CD14-positive monocyte (primary cell): ENCODE measurements around the gene HAUS6. TPM values are rescaled to one million over a fixed set of nuclear protein-coding genes. Genes with fewer than 3 reads are reported as not detected.
"Not testable (repeated sequence)": the region's sequence is repeated elsewhere in the genome, so short reads cannot be mapped to it uniquely, and the experiment has no call there.

ENCODE experiments used
- DNase-seq, 3 donors: peaks; one replicate each; pipeline ENCODE4 v3.0.0-alpha.2; 2011 to 2022
- H2AFZ ChIP-seq: 2 replicates; pipeline ENCODE4 v1.6.0; 2012; ENCODE audit warnings: mild to moderate bottlenecking, low read depth, low read length, inconsistent platforms; ENCODE audit not compliant: insufficient read depth, poor library complexity, severe bottlenecking
- H3K27ac ChIP-seq, 2 donors: 1 replicate in 1 of 2; 2 replicates in 1 of 2; pipeline ENCODE4 v1.5.1; 2012 to 2013; ENCODE audit warnings: low read length in 2 of 2, control low read depth in 1 of 2, inconsistent platforms in 1 of 2, low read depth in 1 of 2, mild to moderate bottlenecking in 1 of 2
- H3K27me3 ChIP-seq, 2 donors: one replicate each; pipeline versions ENCODE4 v1.6.0 to v1.6.1; 2011 to 2013; ENCODE audit warnings: low read length in 2 of 2; ENCODE audit not compliant: control insufficient read depth in 2 of 2, insufficient read depth in 2 of 2
- H3K36me3 ChIP-seq, 2 donors: replicated peaks in 1 of 2; 1 replicate in 1 of 2; 2 replicates in 1 of 2; pipeline versions ENCODE4 v1.5.1 to v1.6.1; 2012 to 2013; ENCODE audit warnings: low read length in 2 of 2, control low read depth in 1 of 2, inconsistent platforms in 1 of 2, mild to moderate bottlenecking in 1 of 2; ENCODE audit not compliant: insufficient read depth in 2 of 2, control insufficient read depth in 1 of 2
- H3K4me1 ChIP-seq, 2 donors: 1 replicate in 1 of 2; 2 replicates in 1 of 2; pipeline versions ENCODE4 v1.5.1 to v1.6.1; 2012 to 2013; ENCODE audit warnings: low read length in 2 of 2, control low read depth in 1 of 2, inconsistent platforms in 1 of 2, mild to moderate bottlenecking in 1 of 2, moderate library complexity in 1 of 2; ENCODE audit not compliant: insufficient read depth in 2 of 2, control insufficient read depth in 1 of 2
- H3K4me2 ChIP-seq: replicated peaks from 2 replicates; pipeline ENCODE3; 2012; ENCODE audit warnings: low read length, moderate library complexity, mild to moderate bottlenecking; ENCODE audit not compliant: poor library complexity, severe bottlenecking; ENCODE audit errors: extremely low read depth
- H3K4me3 ChIP-seq, 3 experiments: fragments of 200-600 bp in 1 of 3; sonication (generic) in 1 of 3; replicated peaks in 1 of 3; 1 replicate in 2 of 3; 2 replicates in 1 of 3; pipeline ENCODE4 v1.5.1; 2011 to 2013; ENCODE audit warnings: low read length in 3 of 3, mild to moderate bottlenecking in 3 of 3, control low read depth in 2 of 3, low read depth in 2 of 3, inconsistent platforms in 1 of 3, moderate library complexity in 1 of 3
- H3K79me2 ChIP-seq: 2 replicates; pipeline ENCODE4 v1.6.0; 2012; ENCODE audit warnings: mild to moderate bottlenecking, control low read depth, inconsistent platforms, low read length, moderate library complexity; ENCODE audit not compliant: insufficient read depth
- H3K9ac ChIP-seq: 2 replicates; pipeline ENCODE4 v1.6.0; 2017; ENCODE audit warnings: low read length, mild to moderate bottlenecking; ENCODE audit not compliant: insufficient read depth, poor library complexity, severe bottlenecking
- H3K9me3 ChIP-seq, 2 donors: replicated peaks in 1 of 2; 1 replicate in 1 of 2; 2 replicates in 1 of 2; pipeline versions ENCODE4 v1.5.1 to v1.6.1; 2012 to 2013; ENCODE audit warnings: low read length in 2 of 2, control low read depth in 1 of 2; ENCODE audit not compliant: control insufficient read depth in 1 of 2, insufficient read depth in 1 of 2
- H4K20me1 ChIP-seq: 2 replicates; pipeline ENCODE4 v1.6.0; 2012; ENCODE audit warnings: mild to moderate bottlenecking, low read length, control low read depth, moderate library complexity; ENCODE audit not compliant: insufficient read depth
- H3K27ac Mint-ChIP-seq, 7 donors: one replicate each; pipeline ENCODE4 v1.8.0; 2020; ENCODE audit warnings: mild to moderate bottlenecking in 7 of 7, mixed read lengths in 7 of 7, moderate library complexity in 6 of 7, inconsistent platforms in 2 of 7
- H3K27me3 Mint-ChIP-seq, 3 donors: one replicate each; pipeline ENCODE4 v1.8.0; 2021 to 2022; ENCODE audit warnings: low read depth in 3 of 3, mild to moderate bottlenecking in 3 of 3, mixed read lengths in 3 of 3, moderate library complexity in 3 of 3, inconsistent platforms in 1 of 3
- H3K36me3 Mint-ChIP-seq, 2 donors: one replicate each; pipeline ENCODE4 v1.8.0; 2020; ENCODE audit warnings: mixed read lengths in 2 of 2, inconsistent platforms in 1 of 2, mild to moderate bottlenecking in 1 of 2
- H3K4me1 Mint-ChIP-seq: one replicate; pipeline ENCODE4 v1.8.0; 2020; ENCODE audit warnings: mild to moderate bottlenecking, mixed read lengths
- H3K4me3 Mint-ChIP-seq, 2 donors: one replicate each; pipeline ENCODE4 v1.8.0; 2020; ENCODE audit warnings: mild to moderate bottlenecking in 2 of 2, mixed read lengths in 2 of 2, moderate library complexity in 1 of 2
- H3K9me3 Mint-ChIP-seq, 7 donors: one replicate each; pipeline ENCODE4 v1.8.0; 2020 to 2022; ENCODE audit warnings: mixed read lengths in 7 of 7, mild to moderate bottlenecking in 6 of 7, moderate library complexity in 6 of 7, inconsistent platforms in 2 of 7
- CTCF ChIP-seq: fragments of 200-600 bp; IDR thresholded peaks from one replicate; pipeline ENCODE4 v1.8.0; 2022; ENCODE audit warnings: antibody characterized with exemption, mild to moderate bottlenecking
- WGBS: methylation state at CpG from one replicate; pipeline ENCODE4 v1.1.5; 2013; ENCODE audit warnings: missing lambda C conversion rate; ENCODE audit not compliant: insufficient coverage; 5-methylcytosine and 5-hydroxymethylcytosine counted together
- intact Hi-C, 2 donors: fragments of 100-400 bp; cut with micrococcal nuclease; formaldehyde crosslinking; loops; one replicate each; pipeline versions ENCODE4 v1.15.0 to v1.15.1; 2023
- polyA plus RNA-seq, 3 donors: library from polyadenylated mRNA; depleted of rRNA in 1 of 3; unstranded in 2 of 3; stranded (reverse) in 1 of 3; fragments of 300-500 nt in 2 of 3; fragments of >200 nt in 1 of 3; fragmentation: Illumina TruSeq in 2 of 3; gene quantifications; 1 replicate in 2 of 3; 2 replicates in 1 of 3; pipeline ENCODE4 v1.2.3, GENCODE V29; 2012 to 2021

Gene HAUS6
- polyA plus RNA-seq, 3 donors: 1.3 to 4.1 (median 2.3) TPM

- Histone ChIP-seq H3K4me2 (peak overlapping the region; percentile 91), H3K27me3 (no peaks in the 10 kb centered on the region), H4K20me1 (peaks cover 5% of the 10 kb centered on the region), H3K36me3 (peaks cover 0 to 2% of the 10 kb centered on the region in 2 donors), H3K79me2 (peaks cover 49% of the 10 kb centered on the region), H3K4me3 (peak overlapping the region; percentile 72 to 92 (median 75)), H3K27ac (peak overlapping the region; percentile 67 to 99), H3K9me3 (no peaks in the 10 kb centered on the region), H3K4me1 (peaks cover 17 to 23% of the 10 kb centered on the region in 2 donors), H2AFZ (peak overlapping the region; percentile 94), H3K9ac (peak overlapping the region; percentile 79)
- DNase-seq: no peak
- H3K4me1 Mint-ChIP-seq: peaks cover 19% of the 10 kb centered on the region
- H3K4me3 Mint-ChIP-seq: peak overlapping the region; percentile 92 to 95
- intact Hi-C loops: loop anchor here in 1 of 2 donors (2.0 to 10.0 kb wide), 4 partner anchors 25 to 280 kb away; partner anchors contain the start of genes PLIN2, RPS6 and RRAGA
- peaks cover 0 to 2% (median 0%) of the 10 kb centered on the region in 7 donors for H3K9me3 Mint-ChIP-seq
- H3K27me3 Mint-ChIP-seq: no peaks in the 10 kb centered on the region
- peak overlapping the region; percentile 92 to 96 (median 95) for H3K27ac Mint-ChIP-seq
- under 1% methylated on average over 21 of the region's 21 CpGs for WGBS
- no peak for TF ChIP-seq CTCF
- peaks cover 0 to 8% of the 10 kb centered on the region in 2 donors for H3K36me3 Mint-ChIP-seq
Observed at GRCh38 chr9:19102181-19102630, 498 bp downstream of the HAUS6 start.

GRCh38 chr9:19101203-19101602, 1.5 kb downstream of the HAUS6 start:
- Histone ChIP-seq H4K20me1 (peaks cover 5% of the 10 kb centered on the region), H3K9ac (no peak overlapping the region), H3K27me3 (no peaks in the 10 kb centered on the region), H3K79me2 (peaks cover 57% of the 10 kb centered on the region), H3K4me2 (no peak overlapping the region), H3K9me3 (no peaks in the 10 kb centered on the region), H3K36me3 (peaks cover 3 to 5% of the 10 kb centered on the region in 2 donors), H2AFZ (no peak overlapping the region), H3K4me1 (peaks cover 17 to 23% of the 10 kb centered on the region in 2 donors), H3K4me3 (no peak overlapping the region), H3K27ac (peak overlapping the region in 1 of 2 donors; percentile 45)
- DNase-seq: no peak
- no peak for TF ChIP-seq CTCF
- H3K27ac Mint-ChIP-seq: peak overlapping the region in 2 of 7 donors; percentile 63 to 77
- peaks cover 0 to 13% of the 10 kb centered on the region in 2 donors for H3K36me3 Mint-ChIP-seq
- H3K9me3 Mint-ChIP-seq: no peaks in the 10 kb centered on the region
- no peak overlapping the region for H3K4me3 Mint-ChIP-seq
- H3K27me3 Mint-ChIP-seq: no peaks in the 10 kb centered on the region
- H3K4me1 Mint-ChIP-seq: peaks cover 20% of the 10 kb centered on the region
- intact Hi-C loops: loop anchor here in 1 of 2 donors (5.0 to 10.0 kb wide), 3 partner anchors 56 to 281 kb away; partner anchors contain the start of genes RPS6 and RRAGA
- 90% methylated on average over 5 of the region's 8 CpGs for WGBS

GRCh38 chr9:19097431-19097830, 5.3 kb downstream of the HAUS6 start:
- H3K27ac Mint-ChIP-seq: peak overlapping the region in 2 of 7 donors; percentile 4 to 27
- H3K4me2 ChIP-seq, intact Hi-C loops, H3K9me3 ChIP-seq, H3K4me3 ChIP-seq, DNase-seq, H4K20me1 ChIP-seq, H3K4me3 Mint-ChIP-seq, H3K9me3 Mint-ChIP-seq, H2AFZ ChIP-seq, H3K27me3 Mint-ChIP-seq, H3K27me3 ChIP-seq, H3K9ac ChIP-seq: not testable (repeated sequence)
- H3K27ac ChIP-seq: peak overlapping the region in 1 of 2 donors; percentile 26
- H3K36me3 ChIP-seq: peaks cover 38 to 40% of the 10 kb centered on the region in 2 donors
- H3K4me1 Mint-ChIP-seq: peaks cover 20% of the 10 kb centered on the region
- peaks cover 13 to 43% of the 10 kb centered on the region in 2 donors for H3K36me3 Mint-ChIP-seq
- peaks cover 69% of the 10 kb centered on the region for H3K79me2 ChIP-seq
- peaks cover 13 to 16% of the 10 kb centered on the region in 2 donors for H3K4me1 ChIP-seq
